ENCODE results near the gene ZNF689.

DNA sequence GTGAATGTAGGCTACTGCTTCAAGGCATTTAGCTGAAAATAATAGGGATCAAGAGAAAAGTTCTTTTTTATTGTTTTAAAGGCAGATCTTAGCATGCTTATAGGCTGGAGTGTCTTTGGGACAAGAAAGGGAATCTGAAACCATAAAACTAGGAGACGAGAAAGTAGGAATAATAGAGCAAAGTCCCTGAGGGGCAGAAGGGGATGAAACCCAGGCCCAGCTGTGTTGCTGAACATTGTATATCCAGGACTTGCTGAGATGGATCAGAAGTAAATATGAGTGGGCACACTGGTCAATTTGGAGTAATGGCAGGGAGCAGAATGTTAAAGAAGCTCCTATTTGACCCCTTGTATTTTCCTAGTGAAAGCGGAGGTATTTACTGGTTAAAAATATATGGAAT is 9.3 kb downstream of the ZNF689 start:
- TF ChIP-seq, protein P1, sequence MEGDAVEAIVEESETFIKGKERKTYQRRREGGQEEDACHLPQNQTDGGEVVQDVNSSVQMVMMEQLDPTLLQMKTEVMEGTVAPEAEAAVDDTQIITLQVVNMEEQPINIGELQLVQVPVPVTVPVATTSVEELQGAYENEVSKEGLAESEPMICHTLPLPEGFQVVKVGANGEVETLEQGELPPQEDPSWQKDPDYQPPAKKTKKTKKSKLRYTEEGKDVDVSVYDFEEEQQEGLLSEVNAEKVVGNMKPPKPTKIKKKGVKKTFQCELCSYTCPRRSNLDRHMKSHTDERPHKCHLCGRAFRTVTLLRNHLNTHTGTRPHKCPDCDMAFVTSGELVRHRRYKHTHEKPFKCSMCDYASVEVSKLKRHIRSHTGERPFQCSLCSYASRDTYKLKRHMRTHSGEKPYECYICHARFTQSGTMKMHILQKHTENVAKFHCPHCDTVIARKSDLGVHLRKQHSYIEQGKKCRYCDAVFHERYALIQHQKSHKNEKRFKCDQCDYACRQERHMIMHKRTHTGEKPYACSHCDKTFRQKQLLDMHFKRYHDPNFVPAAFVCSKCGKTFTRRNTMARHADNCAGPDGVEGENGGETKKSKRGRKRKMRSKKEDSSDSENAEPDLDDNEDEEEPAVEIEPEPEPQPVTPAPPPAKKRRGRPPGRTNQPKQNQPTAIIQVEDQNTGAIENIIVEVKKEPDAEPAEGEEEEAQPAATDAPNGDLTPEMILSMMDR (IDR thresholded peaks at IDR 0.05): no peak
- no peak for TF ChIP-seq POLR2A (IDR thresholded peaks at IDR 0.05)

All from Peyer's patch (tissue), 4 donors.